Endothelial cell (in vitro differentiated cells): ENCODE data around the gene C16orf78. TPM values are rescaled to one million over a fixed set of nuclear protein-coding genes. Genes with fewer than 3 reads are reported as not detected.
A peak's percentile ranks its signal among the peaks of the same experiment; 100 is the strongest.

Source experiments
- DNase-seq: peaks from one replicate; pipeline ENCODE4 v3.0.0; 2021; ENCODE audit warnings: low spot score
- H3K27ac Mint-ChIP-seq: one replicate; pipeline ENCODE4 v1.8.0; 2021; ENCODE audit warnings: mixed read lengths, inconsistent platforms; ENCODE audit not compliant: unreplicated experiment
- H3K27me3 Mint-ChIP-seq: one replicate; pipeline ENCODE4 v1.8.0; 2021; ENCODE audit warnings: mild to moderate bottlenecking, moderate library complexity, mixed read lengths, inconsistent platforms; ENCODE audit not compliant: unreplicated experiment
- H3K36me3 Mint-ChIP-seq: one replicate; pipeline ENCODE4 v1.8.0; 2021; ENCODE audit warnings: mild to moderate bottlenecking, low read depth, mixed read lengths, inconsistent platforms; ENCODE audit not compliant: unreplicated experiment
- H3K4me1 Mint-ChIP-seq: one replicate; pipeline ENCODE4 v1.8.0; 2021; ENCODE audit warnings: mild to moderate bottlenecking, mixed read lengths, inconsistent platforms; ENCODE audit not compliant: unreplicated experiment
- H3K4me3 Mint-ChIP-seq: one replicate; pipeline ENCODE4 v1.8.0; 2021; ENCODE audit warnings: mild to moderate bottlenecking, mixed read lengths, inconsistent platforms; ENCODE audit not compliant: unreplicated experiment
- H3K9me3 Mint-ChIP-seq: one replicate; pipeline ENCODE4 v1.8.0; 2021; ENCODE audit warnings: mixed read lengths, inconsistent platforms; ENCODE audit not compliant: unreplicated experiment
- total RNA-seq: library from RNA; stranded (reverse); fragmentation: NEBNext Ultra II Directional; extraction: Animal tissue kit (Norgen Biotek cat#: 25700); gene quantifications from one replicate; pipeline ENCODE4 v1.2.1, GENCODE V29; 2021; ENCODE audit not compliant: unreplicated experiment
- TF ChIP-seq, protein P1 (sequence below): fragments of 200-600 bp; sonication (generic); IDR thresholded peaks from one replicate; pipeline ENCODE4 v1.5.0; 2021; ENCODE audit warnings: antibody characterized with exemption; ENCODE audit not compliant: unreplicated experiment

The C16orf78 gene
- total RNA-seq, 1 donor from 2014 or later: not detected

DNA sequence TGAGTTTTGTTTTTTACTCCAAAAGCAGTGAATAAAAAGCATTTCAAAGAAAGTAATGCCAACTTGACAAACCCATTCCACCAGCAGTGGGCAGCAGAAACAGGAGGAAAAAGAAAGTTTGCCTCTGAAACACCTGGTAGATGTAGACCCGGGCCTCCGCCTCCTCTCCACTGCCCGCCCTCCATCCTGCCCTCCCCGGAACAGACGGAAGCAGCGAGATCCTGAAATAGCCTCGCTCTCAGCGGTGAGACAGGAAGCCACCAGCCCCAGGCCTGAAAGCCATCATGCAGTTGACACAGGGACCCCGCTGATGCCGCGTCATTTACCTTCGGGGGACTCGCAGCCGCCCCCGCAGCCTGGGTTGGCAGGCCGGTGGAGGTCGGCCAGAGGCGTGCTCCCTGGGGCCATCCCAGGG, 67.8 kb downstream of the C16orf78 start:
- peak overlapping the region; percentile 97 for H3K27ac Mint-ChIP-seq
- peak; percentile 70 for DNase-seq
- H3K9me3 Mint-ChIP-seq: no peaks in the 10 kb centered on the region
- TF ChIP-seq, protein P1, sequence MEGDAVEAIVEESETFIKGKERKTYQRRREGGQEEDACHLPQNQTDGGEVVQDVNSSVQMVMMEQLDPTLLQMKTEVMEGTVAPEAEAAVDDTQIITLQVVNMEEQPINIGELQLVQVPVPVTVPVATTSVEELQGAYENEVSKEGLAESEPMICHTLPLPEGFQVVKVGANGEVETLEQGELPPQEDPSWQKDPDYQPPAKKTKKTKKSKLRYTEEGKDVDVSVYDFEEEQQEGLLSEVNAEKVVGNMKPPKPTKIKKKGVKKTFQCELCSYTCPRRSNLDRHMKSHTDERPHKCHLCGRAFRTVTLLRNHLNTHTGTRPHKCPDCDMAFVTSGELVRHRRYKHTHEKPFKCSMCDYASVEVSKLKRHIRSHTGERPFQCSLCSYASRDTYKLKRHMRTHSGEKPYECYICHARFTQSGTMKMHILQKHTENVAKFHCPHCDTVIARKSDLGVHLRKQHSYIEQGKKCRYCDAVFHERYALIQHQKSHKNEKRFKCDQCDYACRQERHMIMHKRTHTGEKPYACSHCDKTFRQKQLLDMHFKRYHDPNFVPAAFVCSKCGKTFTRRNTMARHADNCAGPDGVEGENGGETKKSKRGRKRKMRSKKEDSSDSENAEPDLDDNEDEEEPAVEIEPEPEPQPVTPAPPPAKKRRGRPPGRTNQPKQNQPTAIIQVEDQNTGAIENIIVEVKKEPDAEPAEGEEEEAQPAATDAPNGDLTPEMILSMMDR: peak; percentile 29
- H3K4me1 Mint-ChIP-seq: peaks cover 85% of the 10 kb centered on the region
- H3K27me3 Mint-ChIP-seq: peaks cover 19% of the 10 kb centered on the region
- no peaks in the 10 kb centered on the region for H3K36me3 Mint-ChIP-seq
- H3K4me3 Mint-ChIP-seq: no peak overlapping the region

DNA sequence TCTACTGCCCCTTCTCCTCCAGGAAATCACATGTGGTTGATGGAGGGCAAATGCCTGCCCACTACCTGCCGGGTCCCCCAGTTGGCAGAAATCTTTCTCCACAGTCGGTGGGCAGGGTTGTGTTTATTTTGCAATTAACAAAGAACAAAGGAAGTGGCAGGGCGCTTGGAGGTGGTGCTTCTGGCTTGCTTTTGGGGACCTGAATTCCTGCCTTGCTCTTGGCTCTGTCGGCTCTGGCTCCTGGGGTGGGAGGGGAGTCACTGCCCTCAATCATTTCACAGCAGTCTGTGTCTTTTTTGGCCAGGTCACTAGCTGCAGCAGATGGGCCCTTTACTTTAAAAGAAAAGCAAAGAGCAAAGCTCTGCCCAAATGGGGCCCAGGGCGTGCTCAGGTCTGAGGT, 69.2 kb downstream of the C16orf78 start:
- Mint-ChIP-seq H3K27ac (peak overlapping the region; percentile 70), H3K4me1 (peaks cover 73% of the 10 kb centered on the region), H3K4me3 (no peak overlapping the region), H3K27me3 (peaks cover 15% of the 10 kb centered on the region), H3K9me3 (no peaks in the 10 kb centered on the region), H3K36me3 (no peaks in the 10 kb centered on the region)
- no peak for DNase-seq
- TF ChIP-seq, protein P1: no peak

DNA sequence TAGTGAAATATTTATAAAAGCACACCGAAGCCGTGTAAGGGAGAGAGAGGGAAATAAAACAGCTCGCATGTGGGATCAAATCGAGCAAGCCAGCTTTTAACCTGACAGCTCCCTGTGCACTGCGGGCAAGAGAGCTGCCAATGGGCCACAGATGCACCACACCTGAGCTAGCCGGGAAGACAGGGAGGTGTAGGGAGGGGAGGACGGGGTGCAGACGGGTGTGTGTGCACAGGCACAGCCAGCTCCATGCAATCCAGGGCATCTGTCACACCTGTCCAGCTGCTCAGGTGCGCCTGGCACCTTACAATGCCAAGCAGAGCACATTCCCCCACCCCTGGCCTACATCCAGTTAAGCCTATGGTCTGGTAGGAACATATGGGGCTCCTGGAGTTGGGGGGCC, 70.0 kb downstream of the C16orf78 start:
- no peak overlapping the region for H3K4me3 Mint-ChIP-seq
- H3K4me1 Mint-ChIP-seq: peaks cover 65% of the 10 kb centered on the region
- H3K36me3 Mint-ChIP-seq: no peaks in the 10 kb centered on the region
- TF ChIP-seq, protein P1: no peak
- no peak for DNase-seq
- peaks cover 15% of the 10 kb centered on the region for H3K27me3 Mint-ChIP-seq
- no peak overlapping the region for H3K27ac Mint-ChIP-seq
- H3K9me3 Mint-ChIP-seq: no peaks in the 10 kb centered on the region

DNA sequence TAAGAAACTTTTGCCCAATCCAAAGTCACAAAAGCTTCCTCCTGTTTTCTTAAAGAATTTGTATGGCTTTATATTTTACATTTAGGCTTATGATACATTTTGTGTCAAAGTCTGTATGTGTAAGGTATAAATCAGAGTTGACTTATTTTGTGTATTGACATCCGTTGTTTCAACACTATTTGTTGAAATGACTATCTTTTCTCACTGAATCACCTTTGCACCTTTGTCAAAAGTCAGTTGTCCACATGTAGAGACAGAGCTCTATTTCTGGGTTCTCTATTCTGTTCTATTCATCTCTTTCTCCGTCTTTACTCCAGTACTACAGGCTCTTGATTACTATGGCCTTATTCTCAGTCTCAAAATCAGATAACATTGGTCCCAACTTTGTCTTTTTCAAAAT, 73.2 kb downstream of the C16orf78 start:
- Mint-ChIP-seq H3K27ac (no peak overlapping the region), H3K27me3 (peaks cover 13% of the 10 kb centered on the region), H3K9me3 (no peaks in the 10 kb centered on the region), H3K4me3 (no peak overlapping the region), H3K36me3 (no peaks in the 10 kb centered on the region), H3K4me1 (peaks cover 50% of the 10 kb centered on the region)
- TF ChIP-seq, protein P1: no peak
- DNase-seq: no peak

Other genes starting within 250 kb of the C16orf78 start
- gene CBLN1, start 92.0 kb upstream of the C16orf78 start, total RNA-seq: 3.2 TPM